T-cell (primary cell): Measurements from ENCODE around the gene NUBP2. TPM values are rescaled to one million over a fixed set of nuclear protein-coding genes. Genes with fewer than 3 reads are reported as not detected.

Source experiments
- ATAC-seq, 4 experiments: fragments of 200-7000 bp in 3 of 4; fragments of 150-1000 bp in 1 of 4; cut with Tn5 transposase; replicated peaks in 1 of 4; 1 replicate in 3 of 4; 2 replicates in 1 of 4; pipeline ENCODE4 v1.10.0; 2021; ENCODE audit warnings: moderate library complexity in 3 of 4, mild to moderate bottlenecking in 2 of 4, moderate number of reproducible peaks in 1 of 4
- CTCF ChIA-PET, 2 donors: fragments of 300-600 bp; sonication (Branson Sonifier 250); formaldehyde crosslinking; loops; one replicate each; lab custom pipeline; 2022; ENCODE audit warnings: antibody characterized with exemption in 2 of 2; lab: Charles Lee
- POLR2A ChIA-PET, 2 donors: fragments of 300-600 bp; sonication (Branson Sonifier 250); formaldehyde crosslinking; loops; one replicate each; lab custom pipeline; 2022; ENCODE audit warnings: antibody characterized with exemption in 2 of 2; lab: Charles Lee
- DNase-seq, 35 experiments: peaks; one replicate each; pipeline versions ENCODE4 v3.0.0 to v3.0.0-alpha.2; 2013 to 2023
- H3K27ac ChIP-seq: one replicate; pipeline ENCODE4 v1.5.1; 2013; ENCODE audit warnings: low read length
- H3K27me3 ChIP-seq, 2 experiments: replicated peaks in 1 of 2; 1 replicate in 1 of 2; 2 replicates in 1 of 2; pipeline versions ENCODE4 v1.6.1 to v1.7.0; 2013; ENCODE audit warnings: low read length in 1 of 2, mixed read lengths in 1 of 2; ENCODE audit not compliant: control insufficient read depth in 2 of 2, insufficient read depth in 2 of 2; ENCODE audit errors: extremely low read depth in 1 of 2
- H3K36me3 ChIP-seq, 2 donors: 1 replicate in 1 of 2; 2 replicates in 1 of 2; pipeline versions ENCODE4 v1.6.1 to v1.7.0; 2013; ENCODE audit warnings: low read length in 1 of 2; ENCODE audit not compliant: control insufficient read depth in 2 of 2, insufficient read depth in 1 of 2; ENCODE audit errors: extremely low read depth in 1 of 2
- H3K4me1 ChIP-seq, 2 experiments: 1 replicate in 1 of 2; 2 replicates in 1 of 2; pipeline versions ENCODE4 v1.6.1 to v1.7.0; 2013; ENCODE audit warnings: low read length in 2 of 2, mixed read lengths in 1 of 2; ENCODE audit not compliant: insufficient read depth in 2 of 2, control insufficient read depth in 1 of 2; ENCODE audit errors: extremely low read depth in 1 of 2
- H3K4me3 ChIP-seq, 2 donors: 1 replicate in 1 of 2; 2 replicates in 1 of 2; pipeline versions ENCODE4 v1.5.1 to v1.7.0; 2013; ENCODE audit warnings: mild to moderate bottlenecking in 2 of 2, low read length in 1 of 2, moderate library complexity in 1 of 2; ENCODE audit not compliant: control insufficient read depth in 1 of 2; ENCODE audit errors: extremely low read depth in 1 of 2
- H3K9me3 ChIP-seq: 2 replicates; pipeline ENCODE4 v1.7.0; 2013
- H3K27ac Mint-ChIP-seq, 2 donors: one replicate each; pipeline ENCODE4 v1.8.0; 2020 to 2021; ENCODE audit warnings: mild to moderate bottlenecking in 2 of 2, mixed read lengths in 2 of 2
- H3K27me3 Mint-ChIP-seq, 2 donors: one replicate each; pipeline ENCODE4 v1.8.0; 2021 to 2022; ENCODE audit warnings: mixed read lengths in 2 of 2
- H3K36me3 Mint-ChIP-seq: one replicate; pipeline ENCODE4 v1.8.0; 2021; ENCODE audit warnings: mixed read lengths
- H3K4me1 Mint-ChIP-seq, 3 donors: one replicate each; pipeline ENCODE4 v1.8.0; 2020 to 2022; ENCODE audit warnings: mixed read lengths in 3 of 3, mild to moderate bottlenecking in 1 of 3
- H3K4me3 Mint-ChIP-seq, 3 donors: one replicate each; pipeline ENCODE4 v1.8.0; 2020 to 2022; ENCODE audit warnings: mild to moderate bottlenecking in 3 of 3, mixed read lengths in 3 of 3, moderate library complexity in 3 of 3
- H3K9me3 Mint-ChIP-seq, 3 donors: one replicate each; pipeline ENCODE4 v1.8.0; 2020 to 2022; ENCODE audit warnings: mixed read lengths in 3 of 3
- WGBS: methylation state at CpG from one replicate; pipeline ENCODE4 v1.1.5; 2013; ENCODE audit warnings: missing lambda C conversion rate; ENCODE audit not compliant: insufficient coverage; 5-methylcytosine and 5-hydroxymethylcytosine counted together
- total RNA-seq, 35 experiments: library from RNA in 6 of 35; stranded (reverse) in 6 of 35; fragments of 120-200 nt in 1 of 35; gene quantifications; one replicate each; pipeline versions ENCODE4 v1.2.1 to v1.2.4 and lab custom pipeline; 2013 to 2026

Gene NUBP2
- total RNA-seq, 5 donors from 2014 or later (not counting 1 experiment from before 2014, with no cell fraction given) = 41.2 to 77.0 (median 74.3) TPM

DNA sequence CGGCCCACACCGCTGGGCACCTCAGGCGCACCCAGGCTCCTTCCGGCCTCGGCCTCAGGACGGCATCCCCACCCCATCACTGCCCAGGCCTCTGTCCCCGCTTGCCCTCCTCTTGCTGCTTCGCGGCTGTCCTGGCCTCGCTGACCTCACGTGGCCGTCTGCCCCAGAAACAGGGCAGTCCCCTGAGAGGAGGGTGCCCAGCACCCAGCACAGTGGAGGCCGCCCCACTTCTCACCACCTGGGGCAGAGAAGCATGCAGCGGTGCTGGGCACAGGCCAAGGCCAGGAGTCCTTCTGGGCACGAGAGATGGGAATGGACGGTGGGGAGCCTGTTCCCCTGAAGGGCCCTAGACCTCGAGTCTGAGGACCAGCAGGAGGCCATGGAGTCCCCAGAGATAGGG is 35.0 kb downstream of the NUBP2 start:
- POLR2A ChIA-PET = no interaction called here
- Histone ChIP-seq H3K9me3 (no peaks in the 10 kb centered on the region), H3K36me3 (peaks cover 45 to 81% of the 10 kb centered on the region in 2 donors), H3K27me3 (no peaks in the 10 kb centered on the region), H3K4me1 (peaks cover 0 to 17% of the 10 kb centered on the region in 2 experiments), H3K4me3 (no peak overlapping the region), H3K27ac (no peak overlapping the region)
- Mint-ChIP-seq H3K27ac (no peak overlapping the region), H3K4me3 (no peak overlapping the region), H3K4me1 (peaks cover 6 to 9% (median 7%) of the 10 kb centered on the region in 3 donors), H3K36me3 (peaks cover 18% of the 10 kb centered on the region), H3K27me3 (no peaks in the 10 kb centered on the region), H3K9me3 (no peaks in the 10 kb centered on the region)
- no peak for ATAC-seq
- CTCF ChIA-PET = no interaction called here
- WGBS = 96% methylated on average over 14 of the region's 17 CpGs
- no peak for DNase-seq

- POLR2A ChIA-PET = no interaction called here
- Histone ChIP-seq H3K36me3 (peaks cover 47 to 78% of the 10 kb centered on the region in 2 donors), H3K27ac (no peak overlapping the region), H3K9me3 (no peaks in the 10 kb centered on the region), H3K4me1 (peaks cover 0 to 19% of the 10 kb centered on the region in 2 experiments), H3K4me3 (no peak overlapping the region), H3K27me3 (no peaks in the 10 kb centered on the region)
- H3K27ac Mint-ChIP-seq = no peak overlapping the region
- no peaks in the 10 kb centered on the region for H3K27me3 Mint-ChIP-seq
- 94% methylated on average over 27 of the region's 27 CpGs for WGBS
- CTCF ChIA-PET = no interaction called here
- H3K36me3 Mint-ChIP-seq = peaks cover 14% of the 10 kb centered on the region
- peaks cover under 1 to 3% (median 2%) of the 10 kb centered on the region in 3 donors for H3K4me1 Mint-ChIP-seq
- no peak for DNase-seq
- no peaks in the 10 kb centered on the region for H3K9me3 Mint-ChIP-seq
- H3K4me3 Mint-ChIP-seq = no peak overlapping the region
- no peak for ATAC-seq
These were observed 35.6 kb downstream of the NUBP2 start for GRCh38 chr16:1818204-1818872.

DNA sequence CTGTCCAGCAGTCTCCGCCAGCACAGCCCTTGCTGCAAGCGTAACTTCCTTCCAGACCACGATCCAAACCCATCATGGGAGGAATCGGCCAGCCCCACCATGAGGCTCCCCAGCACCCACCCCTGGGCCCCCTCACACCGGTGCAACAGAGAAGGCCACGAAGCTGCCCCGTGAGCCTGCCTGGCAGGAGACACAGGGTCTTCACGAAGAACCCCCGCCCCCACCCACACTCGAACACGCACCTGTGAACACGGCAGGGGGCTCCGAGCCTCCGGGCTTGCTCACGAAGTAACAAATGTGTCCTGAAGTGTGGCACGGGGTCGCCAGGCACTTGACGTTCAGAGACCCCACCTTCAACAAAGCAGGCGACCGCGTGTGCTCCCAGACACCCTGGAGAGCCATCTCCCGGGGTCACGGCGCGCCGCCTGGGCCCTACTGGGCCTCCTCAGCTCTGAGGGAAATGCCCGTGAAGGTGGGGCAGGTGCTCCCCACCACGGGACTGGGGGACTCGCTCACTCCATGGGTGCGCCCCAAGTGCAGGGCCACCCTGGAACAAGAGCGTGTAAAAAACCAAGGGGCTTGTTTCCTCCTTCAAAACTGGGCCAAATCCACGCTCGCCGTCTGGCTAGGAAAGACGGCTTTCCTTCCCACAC is 36.2 kb downstream of the NUBP2 start:
- Mint-ChIP-seq H3K27me3 (no peaks in the 10 kb centered on the region), H3K4me3 (no peak overlapping the region), H3K9me3 (no peaks in the 10 kb centered on the region), H3K36me3 (peaks cover 9% of the 10 kb centered on the region), H3K4me1 (peaks cover 0 to 7% (median 4%) of the 10 kb centered on the region in 3 donors), H3K27ac (no peak overlapping the region)
- H3K27me3 ChIP-seq = no peaks in the 10 kb centered on the region
- peaks cover 0 to 23% of the 10 kb centered on the region in 2 experiments for H3K4me1 ChIP-seq
- no peak for DNase-seq
- ChIA-PET CTCF (no interaction called here), POLR2A (no interaction called here)
- no peak overlapping the region for H3K27ac ChIP-seq
- H3K4me3 ChIP-seq = no peak overlapping the region
- H3K9me3 ChIP-seq = no peaks in the 10 kb centered on the region
- H3K36me3 ChIP-seq = peaks cover 47 to 71% of the 10 kb centered on the region in 2 donors
- WGBS = 96% methylated on average over 31 of the region's 35 CpGs
- ATAC-seq = no peak

DNA sequence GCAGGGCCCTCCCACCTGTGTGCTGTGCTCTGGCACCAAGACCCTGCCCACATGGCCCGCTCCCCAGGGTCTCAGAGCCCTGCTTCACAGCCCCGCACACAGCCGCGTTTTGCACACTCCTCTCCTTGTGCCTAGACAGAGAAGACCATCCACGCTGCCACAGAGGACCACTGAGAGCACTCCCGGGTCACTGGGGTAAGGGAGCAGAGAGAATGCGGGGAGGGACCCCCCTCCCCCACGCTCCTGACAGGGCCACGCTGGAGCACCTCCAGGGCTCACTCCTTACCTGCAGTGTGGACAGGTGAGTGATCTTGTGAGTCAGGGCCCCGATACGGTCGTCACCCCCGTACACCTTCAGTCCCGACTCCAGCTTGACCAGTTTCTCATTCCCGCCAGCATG is 36.9 kb downstream of the NUBP2 start:
- POLR2A ChIA-PET = no interaction called here
- Mint-ChIP-seq H3K4me3 (no peak overlapping the region), H3K27ac (no peak overlapping the region), H3K27me3 (no peaks in the 10 kb centered on the region), H3K4me1 (peaks cover 3 to 13% (median 10%) of the 10 kb centered on the region in 3 donors), H3K9me3 (no peaks in the 10 kb centered on the region), H3K36me3 (peaks cover 9% of the 10 kb centered on the region)
- Histone ChIP-seq H3K4me3 (no peak overlapping the region), H3K27me3 (no peaks in the 10 kb centered on the region), H3K4me1 (peaks cover 0 to 29% of the 10 kb centered on the region in 2 experiments), H3K36me3 (peaks cover 47 to 71% of the 10 kb centered on the region in 2 donors), H3K27ac (no peak overlapping the region), H3K9me3 (no peaks in the 10 kb centered on the region)
- ATAC-seq = no peak
- CTCF ChIA-PET = no interaction called here
- WGBS = 95% methylated on average over 11 of the region's 15 CpGs
- no peak for DNase-seq

- Mint-ChIP-seq H3K27me3 (no peaks in the 10 kb centered on the region), H3K9me3 (no peaks in the 10 kb centered on the region), H3K36me3 (peaks cover 3% of the 10 kb centered on the region), H3K27ac (no peak overlapping the region), H3K4me3 (no peak overlapping the region), H3K4me1 (peaks cover 7 to 18% (median 14%) of the 10 kb centered on the region in 3 donors)
- Histone ChIP-seq H3K27ac (no peak overlapping the region), H3K9me3 (no peaks in the 10 kb centered on the region), H3K36me3 (peaks cover 45 to 69% of the 10 kb centered on the region in 2 donors), H3K4me1 (peaks cover 2 to 37% of the 10 kb centered on the region in 2 experiments), H3K27me3 (no peaks in the 10 kb centered on the region), H3K4me3 (no peak overlapping the region)
- ATAC-seq (no peak), DNase-seq (no peak)
- ChIA-PET CTCF (no interaction called here), POLR2A (no interaction called here)
- 97% methylated on average over 16 of the region's 25 CpGs for WGBS
These were observed 37.6 kb downstream of the NUBP2 start for GRCh38 chr16:1820096-1820945.

- POLR2A ChIA-PET = no interaction called here
- no peaks in the 10 kb centered on the region for H3K36me3 Mint-ChIP-seq
These were observed 38.2 kb downstream of the NUBP2 start for GRCh38 chr16:1820946-1821290.

More at GRCh38 chr16:1820946-1821290, 38.2 kb downstream of the NUBP2 start:
- DNase-seq (no peak), ATAC-seq (no peak)
- H3K4me1 Mint-ChIP-seq = peaks cover 7 to 22% (median 20%) of the 10 kb centered on the region in 3 donors
- Histone ChIP-seq H3K36me3 (peaks cover 40 to 66% of the 10 kb centered on the region in 2 donors), H3K9me3 (no peaks in the 10 kb centered on the region), H3K4me1 (peaks cover 3 to 43% of the 10 kb centered on the region in 2 experiments), H3K27ac (no peak overlapping the region), H3K4me3 (no peak overlapping the region), H3K27me3 (no peaks in the 10 kb centered on the region)
- no peaks in the 10 kb centered on the region for H3K9me3 Mint-ChIP-seq
- 89% methylated on average over 9 of the region's 12 CpGs for WGBS
- no peak overlapping the region for H3K4me3 Mint-ChIP-seq
- CTCF ChIA-PET = no interaction called here
- H3K27me3 Mint-ChIP-seq = no peaks in the 10 kb centered on the region
- no peak overlapping the region for H3K27ac Mint-ChIP-seq
